Measurements from ENCODE around the gene ALOX12.

DNA sequence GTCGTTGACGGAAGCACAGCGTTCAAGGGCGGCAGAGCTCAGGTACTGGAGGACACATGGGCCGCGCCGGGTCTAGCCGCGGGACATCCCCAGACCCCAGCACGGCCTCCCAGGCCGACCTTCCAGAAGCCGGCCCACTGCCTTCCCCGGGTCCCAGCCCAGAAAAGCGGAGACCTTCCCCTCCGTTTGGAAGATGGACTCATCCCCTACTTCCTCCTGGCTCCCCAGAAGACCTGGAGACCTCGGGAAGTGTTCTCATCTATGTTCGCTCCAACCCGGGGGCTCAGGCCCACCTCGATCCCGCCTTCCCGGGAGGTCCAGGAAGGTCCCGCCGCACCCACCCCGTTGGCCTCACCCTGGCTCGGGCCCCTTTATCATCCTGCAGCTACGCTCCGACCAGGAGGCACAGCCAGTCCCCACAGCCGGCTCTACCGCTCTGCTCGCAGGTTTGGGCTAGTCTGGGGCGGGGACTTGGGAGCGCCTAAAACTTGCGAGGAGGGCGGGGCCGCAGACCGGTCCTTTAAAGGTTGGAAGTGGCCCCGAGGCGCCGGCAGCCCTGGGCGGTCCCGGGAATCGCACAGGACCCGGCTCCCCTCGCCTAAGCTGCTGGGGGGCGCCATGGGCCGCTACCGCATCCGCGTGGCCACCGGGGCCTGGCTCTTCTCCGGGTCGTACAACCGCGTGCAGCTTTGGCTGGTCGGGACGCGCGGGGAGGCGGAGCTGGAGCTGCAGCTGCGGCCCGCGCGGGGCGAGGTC lies at the start of gene ALOX12:
- TF ChIP-seq CTCF (IDR thresholded peaks at IDR 0.05; ENCODE audit: low read length) (no peak), EZH2 (optimal IDR thresholded peaks at IDR 0.05; ENCODE audit: low read depth, low read length) (no peak), EZH2phosphoT487 (IDR thresholded peaks at IDR 0.05; ENCODE audit: low read length) (no peak)
